ENCODE data around the gene SOX1.

The SOX1 gene

DNA sequence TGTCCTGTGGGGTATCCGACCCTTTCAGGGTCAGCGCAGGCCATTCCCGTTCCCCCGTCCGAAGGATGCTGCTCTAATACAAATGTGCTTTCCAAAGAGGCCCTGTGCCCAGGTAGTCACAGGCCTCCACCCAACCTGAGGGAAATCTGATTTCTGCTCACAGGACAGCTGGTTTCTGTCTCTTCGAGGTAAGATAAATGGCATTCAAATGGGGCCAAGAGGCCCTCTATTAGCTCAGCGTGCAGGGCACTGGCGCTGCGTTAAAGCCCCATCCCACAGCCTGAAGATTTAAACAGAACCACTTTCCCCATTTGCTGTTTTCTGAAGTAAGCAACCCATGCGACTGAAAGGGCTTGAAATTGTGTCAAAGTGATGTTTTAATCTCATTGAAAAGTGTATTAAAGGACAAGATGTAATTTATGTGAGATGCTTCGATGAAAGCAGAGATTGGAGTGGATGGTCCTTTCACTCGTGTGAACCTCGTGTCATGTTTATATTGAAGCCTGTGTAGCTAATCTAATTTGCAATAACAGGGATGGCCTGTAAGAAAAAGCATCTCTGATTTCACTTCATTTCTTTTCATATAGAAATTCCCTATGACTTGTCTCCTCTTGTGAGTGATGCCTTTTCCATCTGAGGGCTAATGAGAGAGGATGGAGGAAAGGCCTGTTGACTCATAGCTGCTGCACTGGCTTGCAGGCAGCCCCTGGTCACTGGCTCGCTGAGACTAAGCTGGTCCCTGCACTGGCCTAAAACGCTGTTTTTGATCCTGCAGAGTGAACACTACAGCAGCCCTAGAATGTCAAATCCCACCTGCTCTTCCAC is 7.3 kb upstream of the SOX1 start:
- no peak for DNase-seq

DNA sequence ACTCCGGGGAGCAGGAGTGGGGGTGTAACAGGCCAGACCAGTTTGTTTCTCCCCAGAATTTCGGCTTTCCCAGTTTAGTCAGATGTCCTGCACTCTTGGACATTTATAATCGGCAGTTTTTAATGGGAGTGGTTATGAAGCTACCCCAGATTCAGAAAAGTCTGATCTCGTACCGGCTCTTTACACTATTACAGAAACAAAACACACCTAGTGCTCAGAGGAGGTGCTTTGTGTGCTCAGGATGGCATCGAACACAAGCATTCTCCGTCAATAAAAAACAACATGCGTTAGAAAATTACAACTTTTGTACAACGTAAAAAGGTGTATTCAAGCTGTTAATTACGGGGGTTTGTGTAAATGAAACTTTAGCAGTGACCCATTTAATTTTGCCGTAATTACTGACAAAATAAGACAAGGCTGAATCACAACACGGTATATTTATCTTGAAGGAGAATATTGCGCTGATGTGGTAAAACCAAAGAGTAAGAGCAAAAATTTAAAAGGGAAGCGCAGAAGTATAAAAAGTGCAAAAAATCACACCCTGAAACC is 6.6 kb upstream of the SOX1 start:
- DNase-seq: no peak

DNA sequence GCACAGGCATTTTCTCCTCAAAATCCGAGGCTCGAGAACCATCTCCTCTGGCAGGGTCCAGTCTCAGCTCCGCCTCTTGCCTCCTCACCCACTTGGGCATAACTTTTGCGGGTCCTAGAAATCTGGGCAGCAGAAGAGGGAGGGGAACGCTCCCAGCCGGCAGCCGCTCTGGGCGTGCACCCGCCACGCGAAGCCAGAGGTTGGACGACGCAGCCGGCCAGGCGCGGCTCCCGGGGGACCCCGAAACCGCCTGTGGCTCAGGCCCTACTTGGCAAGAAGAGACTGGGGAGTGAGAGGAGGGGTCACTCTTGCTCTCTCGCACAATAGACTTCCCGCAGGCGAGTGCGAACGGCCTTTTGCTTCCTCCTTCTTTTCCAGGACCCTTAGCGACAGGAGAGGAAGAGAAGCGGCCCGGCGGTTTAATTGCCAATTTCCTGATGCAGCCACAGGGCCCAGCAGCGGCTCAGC is 6.0 kb upstream of the SOX1 start:
- DNase-seq: no peak

DNA sequence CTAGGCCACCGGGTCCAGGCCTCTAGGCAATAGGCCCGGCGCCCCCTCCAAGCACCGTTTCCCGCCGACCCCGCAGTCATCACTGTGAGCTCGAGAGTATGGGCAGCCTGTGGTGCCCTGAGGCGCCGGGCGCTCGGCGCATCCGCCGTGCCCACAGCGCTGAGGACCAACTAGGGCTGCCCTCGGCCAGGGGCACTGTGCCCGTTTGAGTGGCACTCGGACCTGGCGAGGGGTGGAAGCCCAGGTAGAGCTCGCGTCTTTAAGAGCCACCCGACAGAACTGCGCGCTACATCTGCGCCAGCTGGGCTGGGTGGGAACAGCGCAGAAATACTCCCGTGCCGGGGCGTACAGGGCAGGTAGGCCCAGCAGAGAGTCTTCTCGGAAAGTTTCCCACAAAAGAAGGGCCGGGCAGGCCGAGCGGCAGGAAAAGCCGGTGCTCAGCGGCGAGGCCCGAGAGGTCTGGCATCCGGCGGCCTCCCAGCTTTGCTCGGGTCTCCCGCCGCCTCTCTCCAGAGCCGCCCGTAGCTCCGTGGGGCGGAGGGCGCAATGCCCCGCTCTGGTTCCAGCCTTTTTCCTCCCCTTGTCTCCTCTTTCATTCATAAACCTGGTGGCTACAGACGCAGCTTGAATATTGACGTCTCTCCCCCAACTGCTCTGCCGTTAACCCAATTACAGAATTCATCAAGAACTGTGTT is 5.4 kb upstream of the SOX1 start:
- DNase-seq: no peak

DNA sequence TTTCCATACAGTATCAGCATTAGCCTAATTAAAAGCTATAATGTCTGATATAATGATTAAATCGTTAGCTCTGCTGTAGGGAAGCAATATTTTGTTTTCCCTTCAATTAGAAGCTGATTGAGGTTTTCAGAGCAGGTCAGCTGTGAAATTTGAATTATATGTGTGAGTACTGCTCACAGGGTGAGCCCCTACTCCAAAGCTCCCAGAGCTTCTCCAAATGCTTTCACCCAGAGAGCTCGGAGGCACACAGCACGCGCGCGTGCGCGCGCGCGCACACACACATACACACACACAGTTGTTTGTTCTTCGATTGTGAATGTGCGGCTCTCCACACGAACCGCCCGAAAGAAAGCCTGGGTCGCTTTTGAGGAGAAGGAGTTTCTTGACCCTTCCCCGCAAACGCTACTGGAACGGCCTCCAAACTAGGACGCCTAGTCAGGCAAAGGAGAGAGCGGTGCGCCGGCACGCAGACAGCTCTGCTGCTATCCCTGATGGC is 4.8 kb upstream of the SOX1 start:
- DNase-seq: no peak

DNA sequence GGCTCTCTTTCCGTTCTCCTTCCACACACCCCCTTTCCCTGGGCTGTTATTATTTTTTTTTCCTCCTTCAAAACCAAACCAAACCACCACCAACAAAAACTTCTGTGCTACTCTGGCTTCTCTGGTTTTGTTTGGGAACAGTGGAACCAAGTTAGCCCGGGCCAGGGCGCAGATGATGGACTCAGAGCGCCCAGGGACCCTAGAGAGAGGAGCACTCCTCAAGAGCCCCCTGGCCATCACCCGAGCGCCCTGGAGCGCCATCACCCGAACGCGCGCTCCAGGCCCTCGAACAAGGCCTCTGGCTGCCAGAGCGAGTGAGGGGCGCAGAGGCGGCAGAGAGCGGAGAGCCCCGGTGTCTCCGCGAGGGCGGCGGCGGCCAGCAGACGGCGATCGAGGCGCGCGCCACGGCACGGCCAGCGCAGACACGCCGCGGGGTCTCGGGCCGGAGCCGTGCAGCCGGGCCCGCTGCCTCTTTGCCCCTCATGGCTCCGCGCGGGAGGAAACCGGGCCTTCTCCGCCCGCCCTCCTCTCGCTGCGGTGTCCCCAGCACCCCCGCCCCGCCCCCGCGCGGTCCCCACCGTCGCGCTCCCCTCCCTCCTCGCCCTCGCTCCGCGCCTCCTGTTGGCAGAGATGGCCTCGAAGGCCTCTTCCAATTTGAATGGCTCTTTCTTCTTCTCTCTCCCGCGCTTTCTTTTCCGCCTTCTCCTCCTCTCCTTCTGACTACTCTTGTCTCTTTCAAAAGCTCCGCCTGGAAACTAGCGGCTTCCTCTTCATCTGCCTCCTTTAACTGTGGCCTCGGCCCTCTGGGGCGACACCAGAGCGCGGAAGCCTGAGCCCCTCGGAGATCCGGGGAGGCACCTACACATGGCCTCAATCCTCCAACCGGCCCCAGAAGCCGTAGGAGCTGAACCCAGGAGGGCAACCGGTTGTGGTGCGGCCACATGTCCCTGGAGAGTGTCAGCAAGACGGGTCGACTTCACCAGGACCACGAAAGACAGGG is 4.1 kb upstream of the SOX1 start:
- DNase-seq: peak; percentile 39

DNA sequence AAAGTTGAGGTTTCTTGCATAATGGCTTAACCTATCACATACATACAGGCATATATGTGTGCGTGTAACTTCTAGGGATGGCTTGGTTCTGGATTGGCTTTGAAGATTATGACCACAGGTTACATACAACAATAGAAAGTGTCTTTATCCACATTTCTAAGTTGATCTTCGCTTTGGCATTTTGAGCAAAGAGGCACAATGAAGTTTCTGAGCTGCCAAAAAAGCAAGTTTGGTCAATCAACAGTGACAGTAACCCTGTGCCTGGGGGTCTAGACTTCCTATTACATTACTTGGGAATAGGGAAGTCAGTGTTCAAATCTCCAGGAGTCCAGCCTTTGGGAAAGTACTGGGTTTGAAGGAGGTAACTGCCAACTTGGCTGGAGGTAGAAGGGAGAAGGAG is 3.1 kb upstream of the SOX1 start:
- DNase-seq: no peak

DNA sequence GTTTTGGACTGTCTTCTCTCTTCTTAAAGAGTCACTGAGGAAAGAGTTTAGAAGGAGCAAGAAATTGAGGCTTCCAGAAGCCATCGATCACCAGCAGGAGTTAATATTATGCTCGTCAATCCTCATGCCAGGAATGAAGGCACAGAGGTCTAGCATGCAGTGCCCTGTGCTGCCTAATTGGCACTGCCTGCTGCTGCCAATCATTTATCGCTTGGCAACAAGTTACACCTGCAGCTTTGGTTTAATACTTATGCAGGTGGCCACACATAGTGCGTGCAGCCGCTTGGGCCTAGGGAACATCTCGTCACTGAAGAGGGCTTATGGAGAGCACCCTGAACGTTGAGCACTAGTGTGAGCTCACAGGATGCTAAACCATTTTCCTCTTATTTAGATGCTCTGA is 2.7 kb upstream of the SOX1 start:
- DNase-seq: no peak

DNA sequence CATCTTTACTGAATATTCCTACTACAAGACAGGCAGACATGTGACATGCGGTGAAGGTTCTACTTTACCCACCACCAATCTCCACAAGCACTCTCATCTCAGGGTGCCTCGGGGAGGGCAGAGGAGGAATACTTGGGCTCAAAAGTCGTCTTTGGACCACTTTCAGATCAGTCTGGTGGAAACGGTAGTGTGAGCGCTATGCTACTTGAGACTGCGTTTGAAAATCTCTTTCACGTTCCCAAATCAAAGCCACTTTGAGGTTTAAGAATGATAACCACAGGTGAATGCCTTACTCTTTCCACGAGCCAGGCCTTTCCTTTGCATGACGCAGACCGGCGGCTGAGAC is 1.5 kb upstream of the SOX1 start:
- no peak for DNase-seq

DNA sequence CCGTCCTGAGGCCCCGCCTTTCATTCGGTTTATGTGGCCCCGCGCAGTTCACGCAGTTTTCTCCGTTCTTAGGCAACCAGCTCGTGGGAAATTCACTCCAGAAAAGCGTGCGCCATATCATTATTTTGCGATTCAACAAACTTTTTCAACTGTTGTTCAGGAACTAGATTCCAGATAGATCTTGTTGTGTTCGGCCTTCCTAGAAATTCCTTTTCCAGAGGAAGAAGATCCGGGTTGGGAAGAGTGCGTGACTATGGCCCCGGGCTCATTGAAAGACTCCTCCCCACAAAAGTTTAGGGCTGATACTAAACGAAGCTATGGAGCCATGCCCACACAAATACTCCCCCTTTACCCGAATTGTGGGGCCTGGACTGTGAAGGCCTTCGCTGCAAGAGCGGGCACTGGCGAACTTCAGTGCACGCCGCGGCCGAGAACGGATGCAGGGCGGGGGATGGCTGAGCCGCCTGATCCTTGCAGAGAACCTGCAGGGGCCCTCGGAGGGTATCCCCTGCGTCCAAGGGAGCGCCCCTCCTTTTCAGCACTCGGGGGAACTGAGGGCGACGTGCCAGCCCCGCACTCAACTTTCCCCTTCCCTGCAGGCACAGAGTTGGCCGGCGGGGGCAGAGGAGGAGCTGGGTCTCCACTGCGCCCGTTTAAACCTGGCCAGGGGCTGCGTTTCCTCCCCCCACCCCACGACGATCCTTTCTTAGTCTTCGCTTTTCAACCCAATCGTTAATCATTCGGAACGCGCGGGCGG is 904 bp upstream of the SOX1 start:
- no peak for DNase-seq

DNA sequence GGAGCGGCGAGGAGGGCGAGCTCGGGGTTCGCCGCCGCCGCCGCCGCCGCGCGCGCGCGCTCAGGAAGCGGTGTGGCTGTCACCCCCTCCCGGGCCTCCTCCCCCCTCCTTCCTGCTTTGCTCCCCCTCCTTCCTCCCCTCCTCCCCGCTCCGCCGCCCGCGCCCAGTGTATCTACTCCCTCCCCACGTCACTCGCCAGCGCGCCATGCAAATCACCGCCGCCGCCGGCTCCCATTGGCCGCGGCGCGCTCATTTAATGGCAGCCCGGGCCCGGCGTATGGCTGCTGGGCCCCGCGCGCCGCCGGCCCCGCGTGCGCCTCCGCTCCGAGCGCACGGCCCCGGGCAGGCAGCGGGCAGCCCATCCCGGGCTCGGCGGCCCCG is 335 bp upstream of the SOX1 start:
- DNase-seq: peak; percentile 75

DNA sequence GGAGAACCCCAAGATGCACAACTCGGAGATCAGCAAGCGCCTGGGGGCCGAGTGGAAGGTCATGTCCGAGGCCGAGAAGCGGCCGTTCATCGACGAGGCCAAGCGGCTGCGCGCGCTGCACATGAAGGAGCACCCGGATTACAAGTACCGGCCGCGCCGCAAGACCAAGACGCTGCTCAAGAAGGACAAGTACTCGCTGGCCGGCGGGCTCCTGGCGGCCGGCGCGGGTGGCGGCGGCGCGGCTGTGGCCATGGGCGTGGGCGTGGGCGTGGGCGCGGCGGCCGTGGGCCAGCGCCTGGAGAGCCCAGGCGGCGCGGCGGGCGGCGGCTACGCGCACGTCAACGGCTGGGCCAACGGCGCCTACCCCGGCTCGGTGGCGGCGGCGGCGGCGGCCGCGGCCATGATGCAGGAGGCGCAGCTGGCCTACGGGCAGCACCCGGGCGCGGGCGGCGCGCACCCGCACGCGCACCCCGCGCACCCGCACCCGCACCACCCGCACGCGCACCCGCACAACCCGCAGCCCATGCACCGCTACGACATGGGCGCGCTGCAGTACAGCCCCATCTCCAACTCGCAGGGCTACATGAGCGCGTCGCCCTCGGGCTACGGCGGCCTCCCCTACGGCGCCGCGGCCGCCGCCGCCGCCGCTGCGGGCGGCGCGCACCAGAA is 1.1 kb downstream of the SOX1 start:
- DNase-seq: peak; percentile 47

DNA sequence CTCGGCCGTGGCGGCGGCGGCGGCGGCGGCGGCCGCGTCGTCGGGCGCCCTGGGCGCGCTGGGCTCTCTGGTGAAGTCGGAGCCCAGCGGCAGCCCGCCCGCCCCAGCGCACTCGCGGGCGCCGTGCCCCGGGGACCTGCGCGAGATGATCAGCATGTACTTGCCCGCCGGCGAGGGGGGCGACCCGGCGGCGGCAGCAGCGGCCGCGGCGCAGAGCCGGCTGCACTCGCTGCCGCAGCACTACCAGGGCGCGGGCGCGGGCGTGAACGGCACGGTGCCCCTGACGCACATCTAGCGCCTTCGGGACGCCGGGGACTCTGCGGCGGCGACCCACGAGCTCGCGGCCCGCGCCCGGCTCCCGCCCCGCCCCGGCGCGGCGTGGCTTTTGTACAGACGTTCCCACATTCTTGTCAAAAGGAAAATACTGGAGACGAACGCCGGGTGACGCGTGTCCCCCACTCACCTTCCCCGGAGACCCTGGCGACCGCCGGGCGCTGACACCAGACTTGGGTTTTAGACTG is 1.7 kb downstream of the SOX1 start:
- DNase-seq: no peak

DNA sequence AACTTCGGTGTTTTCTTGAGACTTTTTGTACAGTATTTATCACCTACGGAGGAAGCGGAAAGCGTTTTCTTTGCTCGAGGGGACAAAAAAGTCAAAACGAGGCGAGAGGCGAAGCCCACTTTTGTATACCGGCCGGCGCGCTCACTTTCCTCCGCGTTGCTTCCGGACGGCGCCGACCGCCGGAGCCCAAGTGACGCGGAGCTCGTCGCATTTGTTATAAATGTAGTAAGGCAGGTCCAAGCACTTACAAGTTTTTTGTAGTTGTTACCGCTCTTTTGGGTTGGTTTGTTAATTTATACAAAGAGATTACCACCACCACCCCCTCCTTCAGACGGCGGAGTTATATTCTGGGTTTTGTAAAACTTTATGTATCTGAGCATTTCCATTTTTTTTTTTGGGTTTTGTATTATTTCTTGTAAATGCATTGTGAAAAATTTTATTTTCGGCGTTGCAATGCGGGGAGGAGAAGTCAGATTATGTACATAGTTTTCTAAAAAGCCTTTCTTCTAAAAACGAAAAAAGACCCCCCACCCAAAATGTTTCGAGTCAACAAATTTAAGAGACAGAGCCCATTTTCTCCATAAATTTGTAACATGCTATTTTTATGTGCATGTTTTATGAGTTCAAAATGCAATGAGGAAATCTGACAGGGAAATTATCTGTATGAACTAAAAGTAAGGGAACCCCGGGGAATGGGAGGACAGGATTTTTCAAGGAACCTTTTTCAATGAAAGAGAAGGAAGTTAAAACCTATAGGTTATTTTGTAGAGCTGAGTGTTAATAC is 2.3 kb downstream of the SOX1 start:
- no peak for DNase-seq

DNA sequence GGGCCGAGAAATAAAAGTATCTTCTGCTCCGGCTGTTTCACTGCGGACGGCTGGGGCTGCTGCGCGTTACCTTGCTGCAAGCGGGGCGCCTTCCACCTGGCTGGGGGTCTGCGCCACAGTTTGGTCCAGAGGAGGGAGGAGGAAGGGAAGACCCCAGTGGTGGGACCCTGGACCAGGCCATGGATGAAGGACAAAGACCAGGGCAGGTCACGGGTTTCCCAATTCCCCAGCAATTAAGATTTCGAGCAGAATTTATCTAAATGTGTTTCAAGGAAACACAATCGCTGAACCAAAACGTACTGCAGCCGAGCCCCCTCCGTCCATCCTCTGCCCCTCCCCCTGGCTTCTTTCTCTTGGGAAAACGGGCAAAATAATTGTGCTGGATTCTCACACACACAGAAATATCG is 2.9 kb downstream of the SOX1 start:
- DNase-seq: no peak

DNA sequence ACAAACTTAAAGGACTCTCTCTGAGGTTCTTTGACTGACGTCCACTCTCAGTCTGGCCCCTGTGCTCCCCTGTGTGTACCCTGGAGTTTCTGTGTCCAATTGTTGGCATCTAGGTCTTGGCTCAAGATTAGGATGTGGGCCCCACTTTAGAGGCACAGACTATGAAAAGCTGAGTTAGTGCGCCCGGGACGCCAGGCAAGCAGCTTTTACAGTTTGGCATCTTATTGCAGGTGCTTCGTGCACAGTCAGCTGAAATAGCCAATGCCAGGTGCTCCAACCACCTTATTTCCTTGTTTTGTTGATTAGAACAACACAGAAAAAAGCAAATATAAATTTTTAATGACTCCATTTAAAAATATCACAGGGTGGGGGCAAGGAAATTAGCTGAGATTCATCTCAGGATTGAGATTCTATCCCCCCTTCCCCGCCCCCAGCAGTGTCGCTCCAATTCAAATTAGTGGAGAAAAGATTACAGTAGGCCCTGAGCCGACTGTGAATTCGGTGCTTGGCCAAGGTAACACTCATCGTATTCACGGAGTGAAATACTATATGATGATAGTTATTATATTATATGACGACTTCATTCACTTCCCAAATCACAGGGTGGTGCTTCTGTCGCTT is 4.3 kb downstream of the SOX1 start:
- no peak for DNase-seq

DNA sequence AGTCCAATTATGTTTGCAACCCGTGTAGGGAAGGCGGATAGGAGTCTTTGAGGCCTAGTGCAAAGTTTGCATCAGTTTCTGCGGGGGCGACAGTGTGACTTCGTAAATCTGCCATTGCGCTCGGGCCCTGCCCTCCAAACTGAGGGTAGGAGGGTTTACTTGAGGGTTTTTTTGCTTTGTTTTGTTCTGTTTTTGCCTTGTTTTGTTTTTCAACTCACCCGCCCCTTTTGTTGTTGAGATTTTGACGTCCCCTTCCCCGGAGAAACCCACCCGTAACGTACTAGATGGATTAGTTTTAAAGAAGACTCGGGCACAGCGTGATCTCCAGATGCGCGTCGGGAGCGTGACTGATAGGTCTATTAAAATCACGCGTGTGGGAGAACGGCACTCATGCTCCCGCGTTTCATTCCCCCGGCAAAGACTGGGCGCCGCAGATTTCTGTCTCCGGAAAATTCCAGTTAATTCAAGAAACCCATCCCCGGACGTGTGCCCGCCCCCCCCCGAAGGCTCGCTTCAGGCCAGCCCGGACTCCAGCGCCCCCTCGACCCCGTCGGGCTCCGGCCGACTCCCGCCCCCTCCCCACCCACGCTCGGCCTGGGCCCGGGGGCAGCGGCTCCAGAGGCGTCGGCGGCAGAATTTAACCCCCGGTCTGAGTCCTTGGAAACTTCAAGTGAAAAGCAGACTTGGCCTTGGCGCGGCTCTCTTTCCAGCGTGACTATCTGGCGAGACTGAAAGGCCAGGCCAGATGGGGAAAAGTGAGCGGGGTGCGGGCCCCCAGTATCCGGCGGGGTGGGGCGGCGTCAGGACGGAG is 5.0 kb downstream of the SOX1 start:
- DNase-seq: no peak

DNA sequence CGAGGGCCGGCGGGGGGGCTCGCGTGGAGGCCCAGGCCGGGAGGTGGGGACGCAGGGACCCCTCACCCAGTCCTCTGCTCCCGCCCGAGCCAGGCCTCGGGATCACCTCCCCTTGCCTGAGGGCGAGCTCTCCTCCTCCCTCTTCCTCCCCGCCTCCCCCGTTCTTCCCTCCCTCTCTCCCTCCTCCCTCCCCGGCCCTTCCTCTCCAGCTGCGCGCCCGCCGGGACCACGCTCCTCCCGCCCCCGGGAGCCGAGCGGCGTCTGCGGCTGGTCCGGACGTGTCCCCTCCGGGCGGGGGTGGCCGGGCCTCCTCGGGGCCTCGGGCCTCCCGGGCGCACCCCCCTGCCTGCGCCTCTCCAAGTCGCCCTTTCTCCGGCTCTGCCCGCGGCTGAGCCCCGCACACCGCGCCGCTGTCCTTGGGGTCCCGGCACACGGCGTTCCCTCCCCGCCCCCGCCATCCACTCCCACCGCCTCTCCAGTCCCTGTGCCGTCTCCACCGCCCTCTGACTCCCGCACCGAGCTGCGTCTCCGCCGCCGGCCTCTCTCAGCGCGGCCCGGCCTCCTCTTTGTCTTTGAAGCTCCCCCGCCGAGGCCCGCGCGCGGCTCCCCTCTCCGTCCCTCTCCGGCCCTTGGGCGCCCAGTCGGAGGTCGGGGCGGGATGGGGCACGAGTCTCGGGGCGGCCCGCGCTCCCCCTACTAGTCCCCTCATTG is 5.7 kb downstream of the SOX1 start:
- no peak for DNase-seq

Measured in hematopoietic multipotent progenitor cell treated with erythropoietin and hydrocortisone succinate and interleukin-3 and kit ligand, for 4 days (in vitro differentiated cells).